ENCODE data around the gene KLK1.
A peak's percentile ranks its signal among the peaks of the same experiment; 100 is the strongest.

The KLK1 gene

DNA sequence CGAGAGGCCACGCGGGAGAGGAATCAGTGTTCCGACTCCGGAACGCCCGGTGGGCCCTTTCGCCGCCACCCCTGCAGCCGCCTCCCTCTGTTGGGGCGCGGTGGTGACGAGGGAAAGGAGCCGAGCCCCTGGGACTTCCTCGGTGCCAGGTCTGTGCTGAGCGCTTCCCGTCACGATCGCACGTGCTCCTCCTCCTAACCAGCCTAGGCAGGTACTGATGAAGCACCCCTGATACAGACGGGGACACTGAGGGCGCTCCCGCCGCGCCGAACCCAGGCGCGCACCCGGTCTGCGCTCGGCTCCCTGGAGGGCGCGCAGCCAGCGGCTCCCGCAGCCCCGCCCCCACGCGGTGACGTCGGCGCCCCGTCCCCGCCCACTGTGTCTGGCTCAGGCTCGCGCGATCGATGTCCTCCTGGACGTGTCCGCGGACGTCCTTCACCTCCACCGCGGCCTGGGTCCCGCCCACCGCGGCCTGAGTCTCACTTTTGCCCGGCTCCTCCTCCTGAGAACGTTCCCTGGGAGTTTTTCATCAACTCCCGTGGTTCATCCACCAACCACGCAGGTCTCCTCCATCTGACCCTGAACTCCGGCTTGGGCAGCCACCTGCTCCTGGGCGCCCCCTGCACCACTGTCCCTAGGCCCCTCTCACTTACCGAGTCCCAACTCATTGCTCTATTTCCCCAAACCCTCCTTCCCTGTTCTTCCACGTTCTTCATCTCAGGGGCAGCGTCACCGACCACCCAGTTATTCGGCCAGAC, 12.4 kb upstream of the KLK1 start:
- DNase-seq: peak; percentile 76

GRCh38 chr19:50835103-50835784, 11.7 kb upstream of the KLK1 start:
- DNase-seq: no peak

DNA sequence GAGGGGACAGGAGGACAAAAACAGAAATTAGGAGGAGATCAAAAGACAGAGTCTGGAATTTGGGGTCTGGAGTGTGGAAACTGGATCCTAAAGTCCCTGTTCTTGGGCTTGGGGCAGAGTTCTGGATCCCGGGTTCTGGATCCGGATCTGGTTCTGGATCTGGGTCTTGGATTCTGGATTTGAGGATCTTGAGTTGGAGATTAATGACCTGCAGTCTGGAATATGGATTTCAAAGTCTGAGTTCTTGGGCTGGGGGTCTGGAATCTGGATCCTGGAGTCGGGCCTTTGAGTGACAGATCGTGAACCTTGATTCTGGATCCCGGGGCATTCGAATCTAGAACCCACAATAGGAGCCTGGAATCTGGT, 10.2 kb upstream of the KLK1 start:
- no peak for DNase-seq

DNA sequence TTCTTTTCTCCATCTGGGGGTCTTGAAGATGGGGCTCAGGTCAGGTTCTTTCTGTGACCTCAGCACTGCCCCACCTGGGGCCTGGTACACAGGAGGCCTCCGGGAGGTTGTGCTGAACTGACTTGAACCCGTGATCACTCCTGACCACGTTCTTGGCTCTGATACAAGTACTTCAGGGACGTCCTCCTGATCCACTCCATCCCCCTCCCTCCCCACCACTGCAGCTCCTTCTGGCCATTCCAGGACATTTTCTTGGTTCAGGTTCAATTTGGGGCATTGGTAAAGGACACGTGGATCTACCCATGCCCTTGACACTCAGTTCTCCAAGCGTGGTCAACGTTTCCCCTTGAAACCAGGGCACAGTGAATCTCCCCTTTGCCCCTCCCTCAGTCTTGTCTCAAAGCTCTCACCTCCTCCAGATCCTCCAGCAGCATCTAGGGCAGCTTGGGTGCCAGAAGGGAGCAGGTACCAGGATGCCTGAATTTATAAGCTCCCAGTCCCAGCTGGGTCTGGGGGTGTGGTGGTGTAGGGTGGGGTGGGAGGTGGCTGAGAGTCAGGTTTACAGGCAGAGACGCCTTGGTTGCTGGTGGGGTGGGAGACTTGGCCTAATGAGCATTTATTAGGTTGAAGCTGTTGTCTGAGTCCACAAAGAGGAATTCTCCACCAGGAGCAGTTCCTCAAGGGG, 9.7 kb upstream of the KLK1 start, which contains the start of gene KLK15:
Gene KLK15, minus strand, starts transcription at position 458 of the 685 bp plus-strand sequence. CDS start 2,082 bp downstream, outside the sequence.
- no peak for DNase-seq

- no peak for DNase-seq
Measured at GRCh38 chr19:50832666-50833065, 9.1 kb upstream of the KLK1 start.

GRCh38 chr19:50831026-50831396, 7.4 kb upstream of the KLK1 start:
- DNase-seq: no peak

DNA sequence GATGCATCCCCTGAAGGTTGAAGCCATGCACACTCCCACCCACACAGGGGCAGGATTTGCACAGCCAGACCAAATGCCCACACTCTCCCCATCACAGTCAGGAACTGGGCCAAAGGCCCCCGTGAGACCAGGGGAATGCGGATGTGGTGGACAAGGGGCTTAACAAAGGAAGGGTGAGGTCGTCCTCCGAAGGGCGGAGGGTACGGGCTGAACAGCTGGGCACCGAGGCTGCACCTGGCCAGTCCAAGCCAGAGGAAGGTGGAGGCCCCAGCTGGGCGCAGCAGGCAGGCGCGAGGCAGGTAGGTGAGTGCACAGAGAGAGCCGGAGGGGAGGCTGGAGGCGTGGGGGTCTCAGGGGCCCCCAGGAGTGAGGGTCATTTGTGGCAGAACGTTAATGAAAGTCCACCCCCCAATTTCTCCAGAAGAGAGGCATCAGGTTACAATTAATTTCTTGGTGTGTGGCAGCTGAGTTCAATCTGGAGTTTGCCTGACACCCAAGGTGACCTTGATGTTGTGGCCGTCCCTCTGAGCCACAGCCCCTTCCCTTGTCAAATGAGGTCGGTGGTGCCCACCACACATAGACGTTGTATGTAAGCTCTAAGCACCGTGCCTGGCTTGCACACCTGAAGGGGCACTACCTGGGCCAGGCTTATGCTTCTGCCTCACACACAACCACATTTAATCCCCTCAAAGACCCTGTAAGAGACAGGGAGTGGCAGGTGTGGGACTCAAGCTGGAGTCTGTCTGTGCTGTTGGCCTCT, 6.9 kb upstream of the KLK1 start:
- DNase-seq: no peak

DNA sequence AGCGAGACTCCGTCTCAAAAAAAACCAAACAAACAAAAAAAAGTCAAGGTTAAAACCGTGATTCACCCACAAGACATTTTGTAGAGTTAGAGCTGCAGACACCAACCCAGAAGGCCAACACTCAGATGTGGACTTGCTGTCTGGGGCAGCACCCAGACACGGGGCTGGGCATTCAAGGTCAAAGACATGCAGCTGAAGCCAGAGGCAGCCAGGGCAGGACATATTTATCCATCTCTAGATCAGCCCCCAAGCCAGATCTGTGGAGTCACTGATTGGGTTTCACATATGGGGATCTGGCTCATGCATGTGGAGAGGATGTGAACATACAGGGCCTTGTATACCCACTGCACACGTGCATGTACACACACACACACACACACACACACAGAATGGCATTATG, 6.2 kb upstream of the KLK1 start:
- DNase-seq: no peak

DNA sequence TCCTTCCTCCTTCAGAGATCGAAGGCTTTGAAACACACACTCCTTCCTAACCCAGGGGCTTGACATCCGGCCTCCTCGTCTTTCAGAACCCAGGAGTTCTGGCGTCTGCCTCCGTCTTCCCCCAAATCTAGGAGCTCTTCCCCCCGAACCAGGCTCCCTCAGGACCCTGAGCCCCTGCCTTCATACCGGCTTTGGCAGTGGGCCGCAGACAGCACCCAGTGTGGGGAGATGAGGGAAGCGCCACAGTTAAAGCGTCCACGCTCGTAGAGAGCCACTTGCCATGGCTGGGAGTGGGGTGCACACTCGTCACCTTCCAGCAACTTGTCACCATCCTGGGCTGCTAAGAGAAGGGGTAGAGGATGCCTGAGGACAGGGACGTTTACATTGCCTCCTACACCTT, 3.9 kb upstream of the KLK1 start:
- DNase-seq: no peak

DNA sequence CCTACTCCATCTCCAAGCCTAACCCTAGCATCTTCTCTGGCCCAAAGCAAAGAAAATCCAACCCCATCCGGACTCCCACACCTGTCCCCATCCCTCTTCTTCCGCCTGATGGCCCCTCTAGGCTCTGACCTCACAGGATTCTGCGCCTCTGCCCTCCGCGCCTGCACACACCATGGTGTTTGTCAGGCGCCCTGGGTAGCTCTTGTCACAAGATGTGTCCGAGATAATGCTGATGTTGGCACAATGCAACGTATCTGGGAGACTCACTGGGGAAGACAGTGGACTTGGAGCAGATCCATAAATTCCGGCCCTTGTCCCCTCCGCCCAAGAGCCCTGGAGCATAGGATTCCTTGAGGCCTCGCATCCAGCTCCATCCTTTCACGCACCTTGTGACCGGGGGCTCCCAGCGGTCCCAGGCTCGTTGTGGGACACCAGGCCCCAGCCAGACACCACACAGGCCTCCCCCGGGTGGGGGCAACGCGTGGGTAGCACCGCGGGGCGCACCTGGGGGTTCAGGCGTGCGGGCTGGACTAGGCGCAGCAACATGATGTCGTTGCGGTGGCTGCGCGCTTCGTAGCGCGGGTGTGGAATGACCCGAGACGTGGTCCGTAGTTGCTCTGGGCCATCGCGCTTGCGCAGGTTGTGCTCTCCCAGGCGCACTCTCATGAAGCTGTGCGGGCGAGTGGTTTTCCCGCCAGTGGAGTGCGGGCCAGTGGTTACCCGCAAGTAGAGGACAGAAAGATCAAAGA, 3.1 kb upstream of the KLK1 start:
- no peak for DNase-seq

- DNase-seq: no peak
Measured at GRCh38 chr19:50822661-50823208, 852 bp downstream of the KLK1 start.

- no peak for DNase-seq
Measured at GRCh38 chr19:50821622-50822021, 2.0 kb downstream of the KLK1 start.

- no peak for DNase-seq
Measured at GRCh38 chr19:50821248-50821612, 2.4 kb downstream of the KLK1 start.

DNA sequence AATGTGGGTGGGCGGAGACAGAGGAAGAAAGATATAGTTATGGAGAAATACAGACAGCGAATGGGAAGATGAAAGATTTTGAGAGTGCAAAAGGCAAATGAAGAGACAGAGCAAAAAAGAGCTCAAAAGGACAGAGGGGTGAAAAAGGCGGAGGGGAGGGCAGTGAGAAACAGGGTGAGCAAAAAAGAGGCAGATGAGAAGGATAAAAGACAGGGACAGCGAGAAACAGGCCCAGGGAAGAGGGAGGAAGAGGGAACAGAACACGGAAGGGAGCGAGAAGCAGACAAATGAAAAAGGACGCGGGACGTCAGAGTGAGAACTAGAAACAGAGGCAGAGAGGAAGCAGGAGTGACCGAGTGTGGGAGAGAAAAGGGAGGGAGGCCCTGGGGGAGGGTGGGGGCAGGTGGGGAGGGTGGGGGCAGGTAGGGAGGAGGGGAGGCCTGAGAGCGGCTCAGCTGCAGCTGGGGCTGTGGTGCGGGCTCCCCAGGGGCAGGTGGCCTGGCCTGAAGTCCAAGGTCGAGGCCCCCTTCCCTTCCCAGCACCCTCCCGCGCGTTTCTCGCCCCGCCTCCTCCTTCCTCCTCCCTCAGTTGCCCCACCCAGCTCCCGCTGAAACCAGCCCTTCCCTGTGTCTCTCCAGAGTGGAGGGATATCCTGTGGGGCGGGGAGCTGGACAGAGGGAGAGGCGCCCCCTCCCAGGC, 2.9 kb downstream of the KLK1 start:
- DNase-seq: no peak

DNA sequence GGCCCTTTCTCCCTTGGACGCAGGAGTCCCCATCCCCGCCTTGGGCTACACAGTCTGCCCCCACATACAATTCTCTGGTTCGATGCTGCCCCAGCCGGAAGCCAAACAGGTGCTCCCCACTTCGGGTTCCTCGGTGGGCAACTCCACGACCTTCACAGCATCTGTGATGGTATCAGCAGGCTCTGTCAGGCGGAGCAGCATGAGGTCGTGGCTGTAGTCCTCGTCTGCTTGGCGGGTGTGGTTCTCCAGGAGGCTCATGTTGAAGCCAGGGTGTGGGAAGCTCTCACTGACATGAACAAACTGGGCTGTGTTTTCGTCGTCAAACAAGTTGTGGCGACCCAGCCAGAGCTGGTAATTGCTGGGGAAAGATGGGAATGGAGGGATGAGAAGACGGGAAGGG, 3.5 kb downstream of the KLK1 start:
- DNase-seq: no peak

- DNase-seq: no peak
Measured at GRCh38 chr19:50819636-50820035, 4.0 kb downstream of the KLK1 start.

DNA sequence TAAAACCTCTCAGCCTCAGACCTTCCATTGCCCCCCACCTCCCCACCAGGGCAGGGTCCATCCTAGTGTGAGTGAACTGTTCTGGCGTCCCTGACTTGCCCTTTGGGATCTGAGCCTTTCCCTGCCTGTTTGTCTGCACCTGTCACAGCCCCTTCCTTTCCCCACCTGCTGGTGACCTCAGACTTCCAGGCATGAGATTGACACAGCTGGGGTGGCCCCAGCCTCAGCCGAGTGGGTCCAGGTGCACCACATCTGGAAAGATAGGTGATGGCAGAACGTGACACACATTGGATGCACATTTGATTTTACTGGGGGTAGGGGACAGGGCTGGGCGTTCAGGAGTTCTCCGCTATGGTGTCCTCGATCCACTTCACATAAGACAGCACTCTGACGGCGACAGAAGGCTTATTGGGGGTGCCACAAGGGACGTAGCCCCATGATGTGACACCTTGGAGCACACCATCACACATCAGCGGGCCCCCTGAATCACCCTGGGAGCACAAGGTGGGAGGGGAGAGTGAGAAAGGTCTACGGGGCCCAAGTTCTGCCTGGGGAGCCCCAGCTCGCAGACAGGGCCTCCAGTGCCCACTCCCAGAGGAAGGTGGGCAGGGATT, 4.6 kb downstream of the KLK1 start:
- no peak for DNase-seq

DNA sequence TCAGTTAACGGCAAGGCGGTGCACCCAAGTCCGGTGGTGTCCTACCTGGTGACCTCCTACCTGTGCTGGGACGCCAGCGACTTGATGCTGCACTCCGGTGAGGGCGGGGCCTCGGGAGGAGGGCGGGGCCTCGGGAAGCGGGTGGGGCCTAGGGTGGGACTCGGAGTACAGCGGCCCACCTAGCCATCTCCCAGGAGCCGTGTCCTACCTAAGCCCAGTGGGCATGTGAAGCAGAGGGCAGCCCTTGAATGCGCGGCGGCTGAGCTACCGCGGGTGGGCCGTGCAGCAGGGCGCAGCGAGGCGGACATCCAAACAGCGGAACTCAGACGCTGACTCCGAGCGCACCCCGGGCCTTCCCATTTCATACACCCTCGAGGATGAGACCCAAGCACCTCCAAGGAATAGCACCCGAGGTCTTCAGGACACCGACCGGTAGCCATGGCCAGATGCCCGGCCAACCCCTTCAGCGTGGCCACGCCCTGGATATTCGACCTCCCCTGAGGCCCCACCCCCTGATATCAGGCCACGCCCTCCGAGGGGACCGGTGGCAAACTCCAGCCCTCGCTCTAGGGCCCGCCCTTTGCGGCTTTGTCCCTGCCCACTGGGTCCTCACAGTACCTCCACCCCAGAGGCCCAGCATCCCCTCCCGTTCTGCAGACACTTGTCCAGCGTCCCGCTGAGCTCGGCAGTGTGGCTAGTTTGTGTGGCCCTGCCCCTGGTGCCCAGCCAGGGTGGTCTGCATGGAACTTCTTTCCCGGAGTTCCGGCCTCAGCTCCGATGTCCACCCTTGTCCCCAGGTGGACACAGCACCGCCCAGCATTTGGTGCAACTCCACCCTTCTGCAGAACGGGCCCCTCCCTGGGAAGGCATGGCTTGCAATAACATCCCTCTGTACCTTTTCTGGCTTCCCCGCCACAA, 5.4 kb downstream of the KLK1 start:
- peak; percentile 54 for DNase-seq

DNA sequence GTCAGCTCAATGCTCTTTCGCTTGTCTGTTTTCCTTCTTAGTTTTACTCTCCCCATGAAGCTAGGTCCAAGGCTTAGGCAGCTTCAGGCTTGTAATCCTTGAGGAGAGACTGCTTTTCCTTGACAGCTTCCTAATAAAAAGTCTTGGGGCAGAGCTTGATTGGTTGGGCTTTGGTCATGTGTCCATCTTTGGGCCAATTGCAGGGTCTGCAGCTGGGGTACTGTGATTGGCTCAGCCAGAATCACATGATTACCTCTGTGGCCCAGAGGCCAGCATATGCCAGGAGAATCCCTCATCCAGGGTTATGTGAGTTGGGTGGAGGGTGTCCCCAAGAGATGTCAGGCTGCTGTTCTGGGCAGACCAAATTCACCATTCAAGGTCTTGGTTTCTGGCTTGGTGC, 8.1 kb downstream of the KLK1 start:
- no peak for DNase-seq

GRCh38 chr19:50814883-50815282, 8.7 kb downstream of the KLK1 start:
- no peak for DNase-seq
